NCI-H82 treated with DMSO at 0.1 percent for 48 hours (cell line): ENCODE measurements around the gene EFNA2.
A peak's percentile ranks its signal among the peaks of the same experiment; 100 is the strongest.
"Not testable (repeated sequence)": the region's sequence is repeated elsewhere in the genome, so short reads cannot be mapped to it uniquely, and the experiment has no call there.

Source experiments
- DNase-seq: peaks from one replicate; lab custom pipeline; 2025; ENCODE audit not compliant: unreplicated experiment; lab: John Stamatoyannopoulos, UW

The EFNA2 gene

GRCh38 chr19:1285737-1286360 lies at the start of gene EFNA2:
Gene EFNA2, plus strand, starts transcription at chr19:1285873. Its CDS starts 296 bp downstream, at chr19:1286169.
- DNase-seq = no peak

- no peak for DNase-seq
Observed at GRCh38 chr19:1236576-1236975, 49.1 kb upstream of the EFNA2 start.

GRCh38 chr19:1237027-1237659 lies 48.5 kb upstream of the EFNA2 start:
- DNase-seq = no peak

GRCh38 chr19:1237754-1238368 lies 47.8 kb upstream of the EFNA2 start, which contains the start of gene CBARP:
Gene CBARP, minus strand, starts transcription at chr19:1238005. Its CDS starts 1,905 bp downstream, at chr19:1236100.
- no peak for DNase-seq

GRCh38 chr19:1238369-1239303 lies 47.0 kb upstream of the EFNA2 start:
- no peak for DNase-seq

- DNase-seq = no peak
Observed at GRCh38 chr19:1239420-1239795, 46.3 kb upstream of the EFNA2 start.

GRCh38 chr19:1239796-1240737 lies 45.6 kb upstream of the EFNA2 start:
- no peak for DNase-seq

- DNase-seq = no peak
Observed at GRCh38 chr19:1240925-1241324, 44.7 kb upstream of the EFNA2 start.

GRCh38 chr19:1241417-1242095 lies 44.1 kb upstream of the EFNA2 start, which contains the start of gene ATP5F1D:
Gene ATP5F1D, plus strand, starts transcription at chr19:1241751. Its CDS starts 100 bp downstream, at chr19:1241851.
- DNase-seq = peak; percentile 65

GRCh38 chr19:1243768-1244692 lies 41.6 kb upstream of the EFNA2 start:
- DNase-seq = no peak

- DNase-seq = no peak
Observed at GRCh38 chr19:1244693-1245451, 40.8 kb upstream of the EFNA2 start.

- DNase-seq = no peak
Observed at GRCh38 chr19:1245494-1246264, 40.0 kb upstream of the EFNA2 start.

- DNase-seq = not testable (repeated sequence)
Observed at GRCh38 chr19:1246265-1247087, 39.2 kb upstream of the EFNA2 start.

- no peak for DNase-seq
Observed at GRCh38 chr19:1247748-1248138, 37.9 kb upstream of the EFNA2 start.

- no peak for DNase-seq
Observed at GRCh38 chr19:1248139-1248785, 37.4 kb upstream of the EFNA2 start, which contains the start of gene MIDN. Gene MIDN, plus strand, starts transcription at chr19:1248583. Its CDS starts 1,714 bp downstream, at chr19:1250297.
